T-helper 1 cell (primary cell): ENCODE results near the gene PCSK4.
"Not testable (repeated sequence)": the region's sequence is repeated elsewhere in the genome, so short reads cannot be mapped to it uniquely, and the experiment has no call there.

ENCODE experiments used
- DNase-seq, 5 donors: peaks; one replicate each; pipeline ENCODE4 v3.0.0-alpha.2; 2012 to 2020

The PCSK4 gene

GRCh38 chr19:1503925-1504773, 14.0 kb upstream of the PCSK4 start:
- no peak for DNase-seq

DNA sequence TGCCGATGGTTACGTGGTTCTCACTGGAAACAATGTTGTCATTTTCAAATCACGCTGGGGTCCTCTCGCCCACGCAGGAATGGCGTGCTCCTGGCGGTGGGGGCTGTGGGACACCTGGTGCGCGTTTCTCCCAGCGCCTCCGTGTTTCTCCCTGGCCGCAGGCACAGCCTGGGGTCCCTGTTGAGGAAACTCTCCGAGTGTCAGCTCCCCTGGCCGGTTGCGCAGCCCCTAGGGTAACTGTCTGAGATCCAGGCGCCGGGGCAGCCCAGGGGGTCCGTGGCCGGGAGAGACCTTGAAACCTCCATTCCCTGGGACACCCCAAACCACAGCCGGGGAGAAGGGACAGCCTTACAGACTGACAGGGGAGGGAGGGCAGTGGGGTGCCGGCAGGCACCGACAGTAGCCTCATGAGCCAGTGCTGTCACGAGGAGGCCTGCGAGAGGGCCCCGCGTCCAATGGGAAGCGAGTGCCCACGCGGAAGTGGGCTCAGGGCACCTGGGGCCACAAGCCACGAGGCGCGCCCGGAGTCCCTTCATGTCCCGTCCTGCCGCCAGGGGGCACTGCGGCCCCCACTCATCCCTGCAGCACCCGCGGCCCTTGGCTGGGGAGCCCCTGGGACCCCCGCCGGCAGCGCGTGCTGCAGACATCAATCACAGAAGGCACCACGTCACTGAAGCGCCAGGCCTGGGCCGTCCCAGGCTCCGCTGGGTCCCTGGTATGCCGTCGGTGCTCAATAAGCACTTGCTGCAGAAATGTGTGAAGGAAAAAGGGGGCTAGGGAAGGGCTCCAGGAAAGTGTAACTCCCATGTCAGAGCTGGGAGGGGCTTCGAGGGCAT, 13.2 kb upstream of the PCSK4 start:
- peak in 4 of 5 donors; percentile 42 to 60 (median 52) for DNase-seq

DNA sequence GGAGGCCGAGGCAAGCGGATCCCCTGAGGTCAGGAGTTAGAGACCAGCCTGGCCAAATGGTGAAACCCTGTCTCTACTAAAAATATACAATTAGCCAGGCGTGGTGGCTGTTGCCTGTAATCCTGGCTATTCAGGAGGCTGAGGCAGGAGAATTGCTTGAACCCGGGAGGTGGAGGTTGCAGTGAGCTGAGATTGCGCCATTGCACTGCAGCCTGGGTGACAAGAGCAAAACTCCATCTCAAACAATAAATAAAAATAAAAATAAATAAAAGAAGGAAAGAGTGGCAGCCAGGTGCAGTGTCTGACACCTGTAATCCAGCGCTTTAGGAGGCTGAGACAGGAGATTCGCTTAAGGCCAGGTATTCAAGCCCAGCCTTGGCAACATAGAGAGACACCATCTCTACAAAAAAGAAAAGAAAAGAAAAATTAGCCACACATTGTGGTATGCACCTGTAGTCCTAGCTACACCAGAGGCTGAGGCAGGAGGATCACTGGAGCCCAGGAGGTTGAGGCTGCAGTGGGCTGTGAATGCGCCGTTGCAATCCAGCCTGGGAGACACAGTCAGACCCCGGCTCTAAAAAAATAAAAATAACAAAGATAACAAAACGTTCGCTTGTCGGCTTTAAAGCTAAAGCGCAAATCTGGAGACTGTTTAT, 12.4 kb upstream of the PCSK4 start:
- DNase-seq: no peak

DNA sequence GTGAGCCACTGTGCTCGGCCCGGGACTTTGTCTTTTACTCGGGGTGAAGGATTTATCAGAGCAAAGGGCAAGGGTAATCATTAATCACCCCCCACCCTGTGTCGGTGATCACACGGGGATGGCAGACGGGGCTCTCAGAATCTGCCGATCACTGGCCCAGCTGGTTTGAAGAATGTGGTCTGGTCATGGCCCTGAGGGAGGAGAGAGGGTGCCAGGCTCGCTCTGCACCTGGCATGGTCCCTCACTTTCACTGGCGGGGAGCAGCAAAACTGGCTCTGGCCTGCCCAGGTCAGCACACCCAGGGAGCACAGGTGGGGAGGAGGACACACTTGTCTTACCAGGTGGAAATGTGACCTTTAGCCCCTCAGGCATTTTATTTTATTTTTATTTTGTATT, 11.0 kb upstream of the PCSK4 start:
- no peak for DNase-seq

DNA sequence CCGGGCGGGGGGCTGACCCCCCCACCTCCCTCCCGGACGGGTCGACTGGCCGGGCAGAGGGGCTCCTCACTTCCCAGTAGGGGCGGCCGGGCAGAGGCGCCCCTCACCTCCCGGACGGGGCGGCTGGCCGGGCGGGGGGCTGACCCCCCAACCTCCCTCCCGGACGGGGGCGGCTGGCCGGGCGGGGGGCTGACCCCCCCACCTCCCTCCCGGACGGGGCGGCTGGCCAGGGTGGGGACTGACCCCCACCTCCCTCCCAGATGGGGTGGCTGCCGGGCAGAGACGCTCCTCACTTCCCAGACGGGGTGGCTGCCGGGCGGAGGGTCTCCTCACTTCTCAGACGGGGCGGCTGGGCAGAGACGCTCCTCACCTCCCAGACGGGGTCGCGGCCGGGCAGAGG, 9.1 kb upstream of the PCSK4 start:
- not testable (repeated sequence) for DNase-seq

- DNase-seq: no peak
Measured at GRCh38 chr19:1497578-1498235, 7.6 kb upstream of the PCSK4 start.

- DNase-seq: no peak
Measured at GRCh38 chr19:1496714-1497577, 6.8 kb upstream of the PCSK4 start.

- DNase-seq: no peak
Measured at GRCh38 chr19:1495799-1496713, 5.9 kb upstream of the PCSK4 start.

- DNase-seq: no peak
Measured at GRCh38 chr19:1495051-1495798, 5.1 kb upstream of the PCSK4 start.

GRCh38 chr19:1494115-1494815, 4.1 kb upstream of the PCSK4 start:
- no peak for DNase-seq

- DNase-seq: no peak
Measured at GRCh38 chr19:1492474-1493006, 2.4 kb upstream of the PCSK4 start.

DNA sequence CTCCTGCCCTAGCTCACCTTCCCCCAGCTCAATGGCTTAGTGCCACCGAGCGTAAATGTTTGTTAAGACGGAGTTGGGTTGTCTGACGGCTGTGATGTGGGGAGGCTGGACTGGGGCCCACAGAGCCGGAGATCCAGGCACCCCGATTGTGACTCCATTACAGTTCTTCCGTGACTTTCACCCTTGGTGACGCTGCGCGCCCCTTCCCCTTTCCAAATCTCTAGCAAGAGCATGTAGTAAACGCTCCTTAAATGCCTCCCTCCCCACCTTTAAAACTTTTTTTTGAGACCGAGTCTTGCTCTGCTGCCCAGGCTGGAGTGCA, 1.7 kb upstream of the PCSK4 start:
- no peak for DNase-seq

DNA sequence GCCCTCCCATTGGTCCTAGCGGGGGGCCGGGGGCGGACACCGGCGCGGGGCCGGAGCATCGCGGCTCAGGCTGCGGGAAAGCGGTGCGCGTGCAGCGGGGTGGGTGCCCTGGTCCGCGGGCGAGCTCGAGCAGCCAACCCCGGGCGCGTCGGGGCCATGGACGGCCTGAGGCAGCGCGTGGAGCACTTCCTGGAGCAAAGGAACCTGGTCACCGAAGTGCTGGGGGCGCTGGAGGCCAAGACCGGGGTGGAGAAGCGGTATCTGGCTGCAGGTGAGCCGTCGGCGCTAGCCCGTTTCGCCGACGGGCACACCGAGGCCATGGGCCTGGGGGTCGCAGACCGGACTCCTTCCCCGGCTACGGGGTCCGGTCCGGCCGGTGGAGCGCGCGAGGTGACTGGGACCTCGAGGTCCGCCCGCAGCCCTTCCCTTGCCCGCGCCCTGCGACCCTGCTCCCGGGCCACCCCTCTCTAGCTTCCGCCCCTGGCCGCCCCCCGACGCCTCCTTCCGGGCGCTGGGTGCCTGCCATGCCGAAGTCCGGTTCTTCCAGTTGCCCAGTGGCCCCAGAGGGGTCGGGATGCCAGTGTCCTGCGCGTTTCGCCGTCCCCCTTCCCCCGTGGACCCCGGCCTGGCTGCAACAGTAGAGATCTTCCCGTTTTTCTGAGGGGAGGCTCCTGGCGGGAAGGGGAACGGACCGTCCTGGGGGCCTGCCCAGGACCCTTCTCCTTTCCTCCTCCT, 1.1 kb upstream of the PCSK4 start, which contains the start of gene REEP6:
REEP6 (plus strand) TSS at position 68 of the 735 bp plus-strand sequence; CDS start at position 157, 89 bp downstream.
- DNase-seq: no peak

DNA sequence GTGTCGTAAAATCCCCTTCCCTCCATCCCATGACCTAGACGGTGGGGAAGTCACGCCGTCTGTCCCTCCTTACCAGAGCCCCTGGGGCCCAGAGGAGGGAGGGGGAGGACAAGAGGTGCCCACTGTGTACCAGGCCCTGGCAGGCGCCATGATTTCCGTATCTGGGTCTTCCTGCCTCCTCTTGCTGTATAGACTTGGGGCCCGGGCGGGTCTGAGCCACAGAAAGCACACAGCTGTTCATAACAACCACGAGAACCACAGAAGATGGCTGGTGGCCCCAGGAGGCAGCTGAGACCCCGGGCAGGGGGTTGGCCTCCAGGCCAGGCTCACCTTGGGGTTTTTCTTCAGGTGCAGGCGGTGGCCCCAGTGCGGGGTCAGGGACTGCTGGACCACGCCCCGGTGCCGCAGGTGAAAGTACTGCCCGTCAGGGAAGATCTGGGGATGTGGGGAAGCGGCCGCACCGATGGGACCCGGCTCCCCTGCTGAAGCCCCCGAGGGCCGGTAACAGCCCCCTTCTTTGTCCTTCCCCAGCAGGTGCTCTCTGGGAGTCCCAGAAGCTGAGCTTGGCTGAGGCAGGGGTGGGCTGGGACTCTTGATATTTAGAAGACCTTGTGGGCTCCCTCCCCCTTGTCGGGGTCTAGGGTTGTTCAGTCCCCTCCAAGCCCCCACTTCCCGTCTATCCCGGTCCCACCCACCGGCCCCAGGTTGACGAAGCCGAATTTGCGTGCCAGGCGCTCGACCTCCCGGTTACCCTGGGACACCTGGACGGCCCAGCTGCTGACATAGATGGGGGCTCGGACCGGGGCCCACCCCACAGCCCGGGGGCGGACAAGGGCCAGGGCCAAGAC, 463 bp downstream of the PCSK4 start:
- no peak for DNase-seq

GRCh38 chr19:1488282-1488601, 1.9 kb downstream of the PCSK4 start:
- DNase-seq: no peak

- no peak for DNase-seq
Measured at GRCh38 chr19:1487576-1488281, 2.4 kb downstream of the PCSK4 start.
